ENCODE data around the gene SELENOS.

DNA sequence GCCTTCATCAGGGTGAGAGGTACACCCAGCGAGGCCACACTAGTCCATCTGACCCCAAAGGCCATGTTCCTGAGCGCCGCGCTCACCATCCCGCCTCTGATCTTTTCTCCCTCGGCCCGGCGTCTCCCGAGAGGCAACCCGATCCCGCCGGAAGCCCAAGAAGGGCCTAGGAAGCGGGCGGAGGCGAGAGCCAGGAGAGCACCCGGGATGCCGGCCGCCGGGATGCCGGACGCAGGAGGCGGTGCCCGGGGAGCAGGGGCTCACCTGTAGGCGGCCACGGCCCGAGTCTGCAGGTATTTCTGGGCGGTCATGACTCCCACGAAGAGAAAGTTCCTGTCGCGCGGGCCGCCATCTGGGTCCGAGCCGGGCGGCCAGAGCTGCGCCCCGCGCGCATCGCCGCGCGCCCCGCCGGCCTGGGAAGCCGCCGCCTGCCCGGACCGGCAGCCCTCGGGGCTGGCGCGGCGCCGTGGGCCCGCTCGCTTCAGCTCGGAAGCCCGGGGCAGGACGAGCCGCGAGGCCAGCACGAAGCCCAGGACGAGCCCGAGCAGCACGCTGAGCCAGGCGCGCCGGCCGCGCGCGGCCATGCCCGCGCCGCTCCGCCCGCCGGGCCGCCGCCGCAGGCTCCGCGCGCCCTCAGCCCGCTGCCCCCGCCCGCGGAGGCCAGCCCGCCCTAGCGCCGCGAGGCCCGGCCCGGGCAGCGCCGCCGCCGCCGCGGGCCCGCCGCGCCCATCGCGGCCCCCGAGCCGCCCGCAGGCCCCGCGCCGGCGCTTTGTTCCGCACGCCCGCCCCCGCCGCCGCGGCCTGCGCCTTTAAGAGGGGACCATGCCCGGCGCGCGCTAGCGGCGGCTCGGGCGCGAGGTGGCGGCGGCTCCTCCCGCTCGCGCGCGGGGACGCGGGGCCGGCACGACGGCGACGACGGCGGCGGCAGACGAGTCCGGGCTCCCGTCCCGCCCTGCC is 26.1 kb downstream of the SELENOS start:
- TF ChIP-seq, protein P1, sequence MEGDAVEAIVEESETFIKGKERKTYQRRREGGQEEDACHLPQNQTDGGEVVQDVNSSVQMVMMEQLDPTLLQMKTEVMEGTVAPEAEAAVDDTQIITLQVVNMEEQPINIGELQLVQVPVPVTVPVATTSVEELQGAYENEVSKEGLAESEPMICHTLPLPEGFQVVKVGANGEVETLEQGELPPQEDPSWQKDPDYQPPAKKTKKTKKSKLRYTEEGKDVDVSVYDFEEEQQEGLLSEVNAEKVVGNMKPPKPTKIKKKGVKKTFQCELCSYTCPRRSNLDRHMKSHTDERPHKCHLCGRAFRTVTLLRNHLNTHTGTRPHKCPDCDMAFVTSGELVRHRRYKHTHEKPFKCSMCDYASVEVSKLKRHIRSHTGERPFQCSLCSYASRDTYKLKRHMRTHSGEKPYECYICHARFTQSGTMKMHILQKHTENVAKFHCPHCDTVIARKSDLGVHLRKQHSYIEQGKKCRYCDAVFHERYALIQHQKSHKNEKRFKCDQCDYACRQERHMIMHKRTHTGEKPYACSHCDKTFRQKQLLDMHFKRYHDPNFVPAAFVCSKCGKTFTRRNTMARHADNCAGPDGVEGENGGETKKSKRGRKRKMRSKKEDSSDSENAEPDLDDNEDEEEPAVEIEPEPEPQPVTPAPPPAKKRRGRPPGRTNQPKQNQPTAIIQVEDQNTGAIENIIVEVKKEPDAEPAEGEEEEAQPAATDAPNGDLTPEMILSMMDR (IDR thresholded peaks at IDR 0.05; ENCODE audit: insufficient read depth, low read length), result no peak
- TF ChIP-seq, protein P2, sequence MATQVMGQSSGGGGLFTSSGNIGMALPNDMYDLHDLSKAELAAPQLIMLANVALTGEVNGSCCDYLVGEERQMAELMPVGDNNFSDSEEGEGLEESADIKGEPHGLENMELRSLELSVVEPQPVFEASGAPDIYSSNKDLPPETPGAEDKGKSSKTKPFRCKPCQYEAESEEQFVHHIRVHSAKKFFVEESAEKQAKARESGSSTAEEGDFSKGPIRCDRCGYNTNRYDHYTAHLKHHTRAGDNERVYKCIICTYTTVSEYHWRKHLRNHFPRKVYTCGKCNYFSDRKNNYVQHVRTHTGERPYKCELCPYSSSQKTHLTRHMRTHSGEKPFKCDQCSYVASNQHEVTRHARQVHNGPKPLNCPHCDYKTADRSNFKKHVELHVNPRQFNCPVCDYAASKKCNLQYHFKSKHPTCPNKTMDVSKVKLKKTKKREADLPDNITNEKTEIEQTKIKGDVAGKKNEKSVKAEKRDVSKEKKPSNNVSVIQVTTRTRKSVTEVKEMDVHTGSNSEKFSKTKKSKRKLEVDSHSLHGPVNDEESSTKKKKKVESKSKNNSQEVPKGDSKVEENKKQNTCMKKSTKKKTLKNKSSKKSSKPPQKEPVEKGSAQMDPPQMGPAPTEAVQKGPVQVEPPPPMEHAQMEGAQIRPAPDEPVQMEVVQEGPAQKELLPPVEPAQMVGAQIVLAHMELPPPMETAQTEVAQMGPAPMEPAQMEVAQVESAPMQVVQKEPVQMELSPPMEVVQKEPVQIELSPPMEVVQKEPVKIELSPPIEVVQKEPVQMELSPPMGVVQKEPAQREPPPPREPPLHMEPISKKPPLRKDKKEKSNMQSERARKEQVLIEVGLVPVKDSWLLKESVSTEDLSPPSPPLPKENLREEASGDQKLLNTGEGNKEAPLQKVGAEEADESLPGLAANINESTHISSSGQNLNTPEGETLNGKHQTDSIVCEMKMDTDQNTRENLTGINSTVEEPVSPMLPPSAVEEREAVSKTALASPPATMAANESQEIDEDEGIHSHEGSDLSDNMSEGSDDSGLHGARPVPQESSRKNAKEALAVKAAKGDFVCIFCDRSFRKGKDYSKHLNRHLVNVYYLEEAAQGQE (IDR thresholded peaks at IDR 0.05; ENCODE audit: insufficient replicate concordance, low read depth), result no peak

Data from HL-60 (cell line).